PFSK-1 (cell line): ENCODE measurements around the gene ZCCHC17.

Experiments used
- TAF1 ChIP-seq: IDR thresholded peaks from 2 replicates; pipeline ENCODE4 v1.6.1; 2012; ENCODE audit warnings: low read length, control low read depth, borderline replicate concordance; ENCODE audit not compliant: insufficient read depth
- TF ChIP-seq, protein P1 (sequence below), 2 experiments: IDR thresholded peaks; 2 replicates each; pipeline versions ENCODE4 v1.6.1 to v1.8.0; 2011 to 2012; ENCODE audit warnings: low read depth in 2 of 2, low read length in 2 of 2, control low read depth in 1 of 2, inconsistent platforms in 1 of 2, mild to moderate bottlenecking in 1 of 2, moderate library complexity in 1 of 2; ENCODE audit not compliant: insufficient read depth in 1 of 2

DNA sequence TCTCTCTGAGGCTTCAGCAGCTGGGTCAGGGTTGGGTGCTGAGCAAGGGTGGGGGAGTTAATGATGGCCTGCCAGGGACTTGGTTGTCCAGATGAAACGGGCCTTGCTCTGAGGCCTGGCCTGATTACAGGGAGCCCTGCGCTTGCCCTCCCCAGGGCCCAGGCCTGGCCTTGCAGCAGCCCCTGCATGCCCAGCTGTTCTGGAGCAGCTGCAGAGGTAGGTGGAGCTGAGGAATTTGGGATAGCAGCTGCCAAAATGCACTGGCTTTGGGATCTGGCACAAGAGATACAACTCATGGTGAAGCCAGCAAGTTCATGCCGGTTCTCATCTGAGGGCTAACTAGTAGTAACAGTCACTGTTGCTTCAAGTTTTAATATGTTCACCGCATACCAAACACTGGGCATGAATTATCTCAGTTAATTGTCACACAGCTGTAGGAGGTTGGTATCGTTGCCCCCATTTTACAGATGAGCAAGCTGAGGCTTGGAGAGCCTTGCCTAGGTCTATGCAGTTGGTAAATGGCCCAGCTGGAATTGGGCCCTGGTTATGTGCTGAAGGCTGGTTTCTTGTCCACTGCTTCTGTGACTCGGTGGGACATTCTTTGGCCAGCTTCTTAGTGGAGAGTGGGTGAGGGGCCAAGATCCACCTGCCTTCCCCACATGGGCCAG lies 108.9 kb downstream of the ZCCHC17 start:
- no peak for TF ChIP-seq TAF1
- TF ChIP-seq, protein P1, sequence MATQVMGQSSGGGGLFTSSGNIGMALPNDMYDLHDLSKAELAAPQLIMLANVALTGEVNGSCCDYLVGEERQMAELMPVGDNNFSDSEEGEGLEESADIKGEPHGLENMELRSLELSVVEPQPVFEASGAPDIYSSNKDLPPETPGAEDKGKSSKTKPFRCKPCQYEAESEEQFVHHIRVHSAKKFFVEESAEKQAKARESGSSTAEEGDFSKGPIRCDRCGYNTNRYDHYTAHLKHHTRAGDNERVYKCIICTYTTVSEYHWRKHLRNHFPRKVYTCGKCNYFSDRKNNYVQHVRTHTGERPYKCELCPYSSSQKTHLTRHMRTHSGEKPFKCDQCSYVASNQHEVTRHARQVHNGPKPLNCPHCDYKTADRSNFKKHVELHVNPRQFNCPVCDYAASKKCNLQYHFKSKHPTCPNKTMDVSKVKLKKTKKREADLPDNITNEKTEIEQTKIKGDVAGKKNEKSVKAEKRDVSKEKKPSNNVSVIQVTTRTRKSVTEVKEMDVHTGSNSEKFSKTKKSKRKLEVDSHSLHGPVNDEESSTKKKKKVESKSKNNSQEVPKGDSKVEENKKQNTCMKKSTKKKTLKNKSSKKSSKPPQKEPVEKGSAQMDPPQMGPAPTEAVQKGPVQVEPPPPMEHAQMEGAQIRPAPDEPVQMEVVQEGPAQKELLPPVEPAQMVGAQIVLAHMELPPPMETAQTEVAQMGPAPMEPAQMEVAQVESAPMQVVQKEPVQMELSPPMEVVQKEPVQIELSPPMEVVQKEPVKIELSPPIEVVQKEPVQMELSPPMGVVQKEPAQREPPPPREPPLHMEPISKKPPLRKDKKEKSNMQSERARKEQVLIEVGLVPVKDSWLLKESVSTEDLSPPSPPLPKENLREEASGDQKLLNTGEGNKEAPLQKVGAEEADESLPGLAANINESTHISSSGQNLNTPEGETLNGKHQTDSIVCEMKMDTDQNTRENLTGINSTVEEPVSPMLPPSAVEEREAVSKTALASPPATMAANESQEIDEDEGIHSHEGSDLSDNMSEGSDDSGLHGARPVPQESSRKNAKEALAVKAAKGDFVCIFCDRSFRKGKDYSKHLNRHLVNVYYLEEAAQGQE (IDR thresholded peaks at IDR 0.05; ENCODE audit: insufficient read depth in 1 of 2, low read depth in 2 of 2, low read length in 2 of 2) = no peak
